Measurements from ENCODE around the gene FBXO42.
"Not testable (repeated sequence)": the region's sequence is repeated elsewhere in the genome, so short reads cannot be mapped to it uniquely, and the experiment has no call there.

FBXO42 gene

DNA sequence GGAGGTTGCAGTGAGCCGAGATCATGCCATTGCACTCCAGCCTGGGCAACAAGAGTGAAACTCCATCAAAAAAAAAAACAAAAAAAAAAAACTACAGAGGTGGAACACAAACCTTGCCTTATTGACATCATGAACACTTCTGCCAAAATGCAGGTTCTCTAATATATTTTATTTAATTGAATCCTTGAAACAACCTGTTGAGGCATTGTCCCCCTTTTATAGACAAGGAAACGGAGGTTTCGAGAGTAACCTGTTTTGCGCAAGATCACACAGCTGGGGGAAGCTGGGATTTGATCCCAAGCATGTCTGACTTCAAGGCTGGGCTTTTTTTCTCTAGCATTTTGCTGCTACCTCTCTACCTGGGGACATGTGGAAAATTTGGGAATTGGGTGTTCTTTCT is 17.5 kb upstream of the FBXO42 start:
- Histone ChIP-seq H3K4me1 (ENCODE audit: control insufficient read depth, insufficient read depth, low read length) (peaks cover 18% of the 10 kb centered on the region), H3K27me3 (ENCODE audit: control insufficient read depth, insufficient read depth, low read length) (no peaks in the 10 kb centered on the region), H3K36me3 (ENCODE audit: control insufficient read depth, insufficient read depth, low read length) (peaks cover 7% of the 10 kb centered on the region; the same call in 1 of the 2 replicates), H3K9ac (ENCODE audit: low read depth, low read length) (no peak overlapping the region), H3K4me3 (ENCODE audit: low read depth, low read length) (no peak overlapping the region), H3K9me3 (ENCODE audit: control insufficient read depth, insufficient read depth, low read length) (no peaks in the 10 kb centered on the region), H3K27ac (ENCODE audit: low read depth, low read length) (no peak overlapping the region)

DNA sequence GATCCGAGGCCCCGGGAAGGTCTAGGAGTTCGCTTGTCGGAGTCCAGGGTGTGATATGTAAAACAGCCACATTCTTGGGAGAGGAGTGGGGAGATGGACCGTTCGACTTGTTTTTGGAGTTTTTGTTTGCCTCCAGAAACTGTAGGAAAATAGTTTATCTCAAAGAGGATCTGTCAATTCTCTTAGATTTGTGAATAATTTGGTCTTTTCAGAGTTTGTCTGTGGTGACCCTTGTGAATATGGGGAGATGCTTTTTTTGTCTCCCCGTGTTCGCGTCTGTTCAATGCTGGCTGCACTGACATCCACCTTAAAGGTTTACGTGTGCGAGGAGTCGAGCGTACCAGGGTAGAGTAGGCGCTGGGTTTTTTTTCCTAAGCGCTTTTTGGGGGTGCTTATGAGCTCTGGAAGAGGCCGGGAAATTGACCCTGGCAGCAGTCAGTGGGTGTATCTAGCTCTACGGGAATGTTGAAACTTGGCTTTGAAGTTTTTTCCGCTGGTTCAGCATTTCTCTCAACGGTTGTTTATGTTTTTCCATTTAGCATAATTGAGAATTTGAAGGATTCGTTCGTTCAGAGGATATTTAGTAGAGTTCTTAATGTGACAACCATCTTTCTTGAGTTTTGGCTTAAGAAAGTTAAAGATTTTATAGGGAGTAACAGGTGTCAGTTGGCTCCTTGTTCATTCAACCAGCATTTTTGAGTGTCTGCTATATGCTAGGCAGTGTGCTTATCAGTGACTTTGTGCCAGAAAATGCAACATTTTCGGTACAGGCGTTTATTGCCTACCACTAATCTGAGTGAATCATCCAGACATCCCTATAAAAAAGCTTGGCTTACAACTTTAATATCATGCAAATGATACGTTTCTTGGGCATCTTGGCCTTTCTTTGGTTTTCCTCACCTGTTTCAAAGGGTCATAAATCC is 15.9 kb upstream of the FBXO42 start:
- Histone ChIP-seq H3K9ac (ENCODE audit: low read depth, low read length) (peak overlapping the region; percentile 92), H3K27ac (ENCODE audit: low read depth, low read length) (peak overlapping the region; percentile 96), H3K4me3 (ENCODE audit: low read depth, low read length) (peak overlapping the region; percentile 86), H3K4me1 (ENCODE audit: control insufficient read depth, insufficient read depth, low read length) (peaks cover 14% of the 10 kb centered on the region; the same call in 1 of the 2 replicates), H3K36me3 (ENCODE audit: control insufficient read depth, insufficient read depth, low read length) (0 out of 2 replicates have a peak, but pooled peaks cover 5% of the 10 kb centered on the region), H3K27me3 (ENCODE audit: control insufficient read depth, insufficient read depth, low read length) (no peaks in the 10 kb centered on the region), H3K9me3 (ENCODE audit: control insufficient read depth, insufficient read depth, low read length) (no peaks in the 10 kb centered on the region)

DNA sequence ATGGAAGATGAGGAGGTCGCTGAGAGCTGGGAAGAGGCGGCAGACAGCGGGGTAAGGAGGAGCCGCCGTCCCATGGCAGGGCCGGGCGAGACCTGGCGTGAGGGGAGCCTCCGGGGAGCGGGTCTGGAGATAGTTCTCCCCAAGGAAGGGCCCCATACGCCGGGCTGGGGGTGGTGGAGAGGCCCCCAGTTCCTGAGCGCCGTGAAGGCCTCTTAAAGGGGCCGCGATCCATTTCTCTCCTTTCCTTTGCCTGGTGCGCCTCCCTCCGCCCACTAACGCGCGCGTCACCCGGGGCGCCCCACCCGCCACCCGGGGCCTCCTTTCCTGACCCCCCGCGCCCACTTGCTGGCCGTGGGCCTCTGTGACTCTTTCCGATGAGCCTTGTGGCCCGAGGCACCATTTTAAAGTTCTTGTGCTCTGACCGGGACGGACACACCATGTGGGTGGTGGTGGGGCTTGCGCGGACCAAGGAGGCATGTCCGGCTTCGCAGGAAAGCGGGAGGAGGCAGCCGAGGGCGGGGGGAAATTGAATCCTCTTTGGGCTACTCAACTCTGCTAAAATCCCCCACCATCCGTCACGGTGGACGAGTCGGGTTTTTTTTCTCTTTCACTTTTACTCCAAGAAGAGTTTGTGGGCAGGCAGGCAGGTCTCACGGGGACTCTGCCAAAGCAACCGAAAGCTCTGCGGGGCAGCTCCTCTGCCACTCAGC is 15.1 kb upstream of the FBXO42 start:
- H3K4me3 ChIP-seq (ENCODE audit: low read depth, low read length) = peak overlapping the region; percentile 86
- no peaks in the 10 kb centered on the region for H3K36me3 ChIP-seq (ENCODE audit: control insufficient read depth, insufficient read depth, low read length)
- H3K9ac ChIP-seq (ENCODE audit: low read depth, low read length) = peak overlapping the region; percentile 92
- no peaks in the 10 kb centered on the region for H3K27me3 ChIP-seq (ENCODE audit: control insufficient read depth, insufficient read depth, low read length)
- peaks cover 14% of the 10 kb centered on the region; the same call in 1 of the 2 replicates for H3K4me1 ChIP-seq (ENCODE audit: control insufficient read depth, insufficient read depth, low read length)
- peak overlapping the region; percentile 96 for H3K27ac ChIP-seq (ENCODE audit: low read depth, low read length)
- no peaks in the 10 kb centered on the region for H3K9me3 ChIP-seq (ENCODE audit: control insufficient read depth, insufficient read depth, low read length)

DNA sequence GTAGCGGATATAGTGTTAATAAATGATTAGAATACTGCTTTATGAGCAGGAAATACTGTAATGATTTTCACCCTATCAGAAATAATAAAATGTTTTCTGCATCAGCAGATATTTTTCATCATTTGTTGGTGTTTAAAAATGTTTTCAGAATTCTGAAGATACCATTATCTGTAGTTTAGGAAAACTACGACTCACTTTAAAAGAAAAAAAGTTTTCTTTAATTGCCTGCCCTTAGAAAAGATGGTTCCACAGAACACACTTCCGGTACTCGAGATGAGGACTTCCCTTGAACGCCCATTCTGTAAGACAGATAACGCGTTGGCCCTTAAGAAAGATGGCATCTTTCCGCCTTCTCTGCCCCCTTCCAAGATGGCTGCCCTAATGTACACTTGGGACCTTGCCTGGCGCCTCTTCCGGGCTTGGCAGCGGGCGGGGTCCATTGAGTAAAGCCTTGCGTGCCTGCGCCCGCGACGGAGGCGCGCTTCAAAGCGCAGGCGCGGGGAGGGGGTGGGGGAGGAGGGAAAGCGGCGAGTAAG is 14.5 kb upstream of the FBXO42 start, which contains the start of gene SZRD1:
SZRD1 (plus strand) TSS at position 521 of the 536 bp plus-strand sequence. CDS start 16 bp downstream, outside the sequence.
- peak within 1 kb of the TSS; percentile 96 for H3K27ac ChIP-seq (ENCODE audit: low read depth, low read length)
- peaks cover 14% of the 10 kb centered on the region; the same call in 1 of the 2 replicates for H3K4me1 ChIP-seq (ENCODE audit: control insufficient read depth, insufficient read depth, low read length)

DNA sequence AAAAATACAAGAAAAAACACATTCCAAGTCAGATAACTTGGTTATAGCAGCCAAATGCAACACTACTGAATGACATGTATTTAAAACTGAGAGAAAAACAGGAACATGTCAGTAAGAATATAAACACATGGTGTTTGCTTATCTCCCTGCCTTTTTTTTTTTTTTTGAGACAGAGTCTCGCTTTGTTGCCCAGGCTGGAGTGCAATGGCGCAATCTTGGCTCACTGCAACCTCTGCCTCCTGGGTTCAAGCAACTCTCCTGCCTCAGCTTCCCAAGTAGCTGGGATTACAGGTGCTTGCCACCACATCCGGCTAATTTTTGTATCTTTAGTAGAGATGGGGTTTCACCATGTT is 12.8 kb upstream of the FBXO42 start:
- H3K27me3 ChIP-seq (ENCODE audit: control insufficient read depth, insufficient read depth, low read length); H3K36me3 ChIP-seq (ENCODE audit: control insufficient read depth, insufficient read depth, low read length); H3K9me3 ChIP-seq (ENCODE audit: control insufficient read depth, insufficient read depth, low read length); H3K27ac ChIP-seq (ENCODE audit: low read depth, low read length); H3K4me3 ChIP-seq (ENCODE audit: low read depth, low read length); H3K9ac ChIP-seq (ENCODE audit: low read depth, low read length): not testable (repeated sequence)
- H3K4me1 ChIP-seq (ENCODE audit: control insufficient read depth, insufficient read depth, low read length) = peaks cover 14% of the 10 kb centered on the region; the same call in 1 of the 2 replicates

More for the DNA sequence above, 14.5 kb upstream of the FBXO42 start, which contains the start of gene SZRD1:
- no peaks in the 10 kb centered on the region for H3K9me3 ChIP-seq (ENCODE audit: control insufficient read depth, insufficient read depth, low read length)
- H3K9ac ChIP-seq (ENCODE audit: low read depth, low read length) = peak within 1 kb of the TSS; percentile 92
- H3K36me3 ChIP-seq (ENCODE audit: control insufficient read depth, insufficient read depth, low read length) = no peaks in the 10 kb centered on the region
- H3K27me3 ChIP-seq (ENCODE audit: control insufficient read depth, insufficient read depth, low read length) = no peaks in the 10 kb centered on the region
- peak within 1 kb of the TSS; percentile 86 for H3K4me3 ChIP-seq (ENCODE audit: low read depth, low read length)

DNA sequence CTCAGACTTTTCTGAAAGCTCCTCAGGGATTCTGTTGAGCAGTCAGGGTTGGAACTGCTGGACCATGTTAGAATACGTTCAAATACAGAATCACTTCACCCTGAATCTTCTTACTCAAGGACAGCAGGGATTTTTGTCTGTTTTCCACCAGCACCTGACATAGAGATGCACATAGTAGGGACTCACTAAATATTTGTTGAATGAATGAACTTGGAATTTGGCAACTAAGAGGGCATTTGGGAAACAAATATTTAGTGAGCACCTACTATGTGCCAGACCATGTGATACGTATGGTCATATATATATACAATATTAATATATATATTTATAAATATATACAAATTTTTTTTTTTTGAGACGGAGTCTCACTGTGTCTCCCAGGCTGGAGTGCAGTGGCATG is 4.6 kb upstream of the FBXO42 start:
- Histone ChIP-seq H3K27ac (ENCODE audit: low read depth, low read length) (no peak overlapping the region), H3K4me1 (ENCODE audit: control insufficient read depth, insufficient read depth, low read length) (peaks cover 3% of the 10 kb centered on the region; the same call in 1 of the 2 replicates), H3K9me3 (ENCODE audit: control insufficient read depth, insufficient read depth, low read length) (no peaks in the 10 kb centered on the region), H3K4me3 (ENCODE audit: low read depth, low read length) (no peak overlapping the region), H3K9ac (ENCODE audit: low read depth, low read length) (no peak overlapping the region), H3K27me3 (ENCODE audit: control insufficient read depth, insufficient read depth, low read length) (no peaks in the 10 kb centered on the region), H3K36me3 (ENCODE audit: control insufficient read depth, insufficient read depth, low read length) (no peaks in the 10 kb centered on the region)

DNA sequence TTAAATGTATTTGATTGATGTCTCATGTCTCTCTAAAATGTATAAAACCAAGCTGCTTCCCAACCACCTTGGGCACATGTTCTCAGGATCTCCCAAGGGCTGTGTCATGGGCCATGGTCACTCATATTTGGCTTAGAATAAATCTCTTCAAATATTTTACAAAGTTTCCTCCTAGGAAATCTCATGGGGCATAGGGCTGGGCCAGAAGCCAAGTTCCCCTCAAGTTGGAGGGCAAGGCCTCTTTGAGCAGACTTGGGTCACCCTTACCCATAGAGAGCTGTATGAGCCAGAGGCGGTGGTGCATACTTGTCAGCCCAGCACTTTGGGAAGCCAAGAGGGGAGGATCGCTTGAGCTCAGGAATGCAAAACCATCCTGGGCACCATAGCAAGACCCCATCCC is 2.3 kb upstream of the FBXO42 start:
- peaks cover 11% of the 10 kb centered on the region for H3K4me1 ChIP-seq (ENCODE audit: control insufficient read depth, insufficient read depth, low read length)
- H3K27me3 ChIP-seq (ENCODE audit: control insufficient read depth, insufficient read depth, low read length) = no peaks in the 10 kb centered on the region
- no peaks in the 10 kb centered on the region for H3K9me3 ChIP-seq (ENCODE audit: control insufficient read depth, insufficient read depth, low read length)
- no peak overlapping the region for H3K9ac ChIP-seq (ENCODE audit: low read depth, low read length)
- H3K36me3 ChIP-seq (ENCODE audit: control insufficient read depth, insufficient read depth, low read length) = no peaks in the 10 kb centered on the region
- no peak overlapping the region for H3K27ac ChIP-seq (ENCODE audit: low read depth, low read length)
- H3K4me3 ChIP-seq (ENCODE audit: low read depth, low read length) = no peak overlapping the region

DNA sequence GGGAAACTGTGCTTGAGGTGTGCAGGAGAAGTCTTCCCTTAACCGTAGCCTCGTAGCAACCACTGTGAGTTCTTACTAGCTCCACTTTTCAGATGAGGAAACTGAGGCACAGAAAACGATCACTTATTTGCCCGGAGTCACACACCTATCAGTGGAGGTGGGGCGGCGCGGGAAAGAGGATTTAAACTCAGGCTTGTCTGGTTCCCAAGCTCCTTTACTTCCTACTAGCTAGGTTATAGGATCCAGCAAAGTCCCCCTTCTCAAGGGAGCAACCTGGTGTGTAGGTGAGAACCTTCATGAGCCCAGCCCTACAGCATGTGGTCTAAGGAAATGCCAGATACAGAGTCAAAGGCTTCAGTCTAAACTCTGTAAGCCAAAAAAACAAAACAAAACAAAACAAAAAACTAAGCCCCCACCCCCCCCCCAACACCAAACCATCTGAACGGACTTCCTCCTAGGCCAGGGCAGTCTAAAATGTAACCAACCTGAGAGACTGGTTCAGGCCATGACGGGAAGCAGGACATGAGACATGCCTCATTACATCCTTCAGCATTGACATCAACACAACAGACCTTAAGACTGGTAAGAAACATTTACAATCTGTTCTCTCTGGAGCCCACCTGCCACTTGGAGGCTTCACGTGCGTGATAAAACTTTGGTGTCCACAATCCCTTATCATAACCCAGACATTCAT is 709 bp upstream of the FBXO42 start:
- Histone ChIP-seq H3K4me3 (ENCODE audit: low read depth, low read length) (peak overlapping the region; percentile 88), H3K27ac (ENCODE audit: low read depth, low read length) (peak overlapping the region; percentile 79)

DNA sequence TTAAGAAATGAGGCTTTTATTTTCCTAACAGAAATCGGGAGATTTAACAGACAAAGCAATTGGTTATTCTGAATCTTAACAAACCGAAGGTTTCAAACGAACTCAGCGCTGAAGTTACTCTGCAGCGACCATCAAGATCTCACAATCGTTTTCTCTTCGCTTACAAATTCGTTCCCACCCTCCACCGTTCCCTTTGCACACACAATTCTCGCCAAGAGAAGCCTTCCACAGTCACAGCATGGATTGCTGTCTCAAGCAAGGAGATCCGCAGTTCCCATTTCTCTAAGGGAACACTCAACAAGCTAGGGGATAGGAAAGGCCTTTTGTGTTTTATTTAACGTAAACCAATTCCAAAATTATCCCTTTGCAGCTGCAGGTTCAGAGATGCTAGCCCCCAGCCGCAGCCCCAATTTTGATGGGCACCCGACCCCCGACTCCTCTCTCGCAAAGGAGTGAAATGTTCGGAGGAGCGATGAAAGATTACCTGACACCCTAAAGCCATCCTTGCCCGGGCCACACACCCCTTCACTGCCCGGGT is 755 bp downstream of the FBXO42 start:
- H3K27ac ChIP-seq (ENCODE audit: low read depth, low read length) = peak overlapping the region; percentile 79

More for the DNA sequence above, 709 bp upstream of the FBXO42 start:
- no peaks in the 10 kb centered on the region for H3K36me3 ChIP-seq (ENCODE audit: control insufficient read depth, insufficient read depth, low read length)
- no peaks in the 10 kb centered on the region for H3K27me3 ChIP-seq (ENCODE audit: control insufficient read depth, insufficient read depth, low read length)
- peaks cover 11% of the 10 kb centered on the region for H3K4me1 ChIP-seq (ENCODE audit: control insufficient read depth, insufficient read depth, low read length)
- H3K9ac ChIP-seq (ENCODE audit: low read depth, low read length) = peak overlapping the region; percentile 68
- no peaks in the 10 kb centered on the region for H3K9me3 ChIP-seq (ENCODE audit: control insufficient read depth, insufficient read depth, low read length)

DNA sequence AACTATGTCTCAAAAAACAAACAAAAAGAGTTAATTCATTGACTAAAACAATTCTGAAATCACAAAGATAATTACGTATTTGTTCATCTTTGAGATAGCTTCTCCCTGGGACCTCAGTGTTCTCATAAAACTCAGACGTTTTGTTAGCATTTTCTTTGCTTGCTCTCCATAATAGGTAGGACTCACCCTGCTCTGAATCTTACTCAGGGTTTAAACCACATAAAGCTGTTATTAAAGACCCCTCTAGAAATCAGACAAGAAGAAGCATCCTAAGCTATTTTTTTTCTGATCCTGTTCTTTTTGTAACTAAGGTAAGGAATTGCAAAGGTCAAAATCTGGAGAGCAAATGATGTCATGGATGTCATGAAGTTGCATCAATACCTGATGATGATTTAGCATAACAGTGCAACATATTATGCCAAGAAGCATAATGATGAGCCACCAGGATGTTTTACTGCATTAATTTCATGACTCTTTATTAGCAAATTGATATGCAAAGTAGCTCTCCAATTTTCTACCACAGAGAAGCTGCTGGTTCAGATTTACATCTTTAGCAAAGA is 2.4 kb downstream of the FBXO42 start:
- Histone ChIP-seq H3K4me3 (ENCODE audit: low read depth, low read length) (no peak overlapping the region), H3K36me3 (ENCODE audit: control insufficient read depth, insufficient read depth, low read length) (no peaks in the 10 kb centered on the region), H3K9ac (ENCODE audit: low read depth, low read length) (no peak overlapping the region), H3K27me3 (ENCODE audit: control insufficient read depth, insufficient read depth, low read length) (no peaks in the 10 kb centered on the region), H3K4me1 (ENCODE audit: control insufficient read depth, insufficient read depth, low read length) (peaks cover 11% of the 10 kb centered on the region), H3K9me3 (ENCODE audit: control insufficient read depth, insufficient read depth, low read length) (no peaks in the 10 kb centered on the region), H3K27ac (ENCODE audit: low read depth, low read length) (no peak overlapping the region)

More for the DNA sequence above, 755 bp downstream of the FBXO42 start:
- peaks cover 11% of the 10 kb centered on the region for H3K4me1 ChIP-seq (ENCODE audit: control insufficient read depth, insufficient read depth, low read length)
- H3K36me3 ChIP-seq (ENCODE audit: control insufficient read depth, insufficient read depth, low read length) = no peaks in the 10 kb centered on the region
- H3K4me3 ChIP-seq (ENCODE audit: low read depth, low read length) = peak overlapping the region; percentile 88
- H3K27me3 ChIP-seq (ENCODE audit: control insufficient read depth, insufficient read depth, low read length) = no peaks in the 10 kb centered on the region
- H3K9me3 ChIP-seq (ENCODE audit: control insufficient read depth, insufficient read depth, low read length) = no peaks in the 10 kb centered on the region
- H3K9ac ChIP-seq (ENCODE audit: low read depth, low read length) = peak overlapping the region; percentile 80

Measured in HUES48 (cell line).